Naive B cell (primary cell): ENCODE data around the gene KCNJ3. TPM values are rescaled to one million over a fixed set of nuclear protein-coding genes. Genes with fewer than 3 reads are reported as not detected.

Source experiments
- ATAC-seq, 2 donors: fragments of 150-1000 bp; cut with Tn5 transposase; 2 replicates each; pipeline ENCODE4 v1.10.0; 2021; ENCODE audit warnings: low read depth in 2 of 2, mild to moderate bottlenecking in 2 of 2, moderate library complexity in 2 of 2
- DNase-seq: peaks from one replicate; pipeline ENCODE4 v3.0.0; 2022
- H3K27ac Mint-ChIP-seq, 6 donors: one replicate each; pipeline ENCODE4 v1.8.0; 2020 to 2022; ENCODE audit warnings: mild to moderate bottlenecking in 6 of 6, mixed read lengths in 6 of 6, moderate library complexity in 5 of 6, inconsistent platforms in 2 of 6
- H3K27me3 Mint-ChIP-seq, 3 donors: one replicate each; pipeline ENCODE4 v1.8.0; 2021 to 2022; ENCODE audit warnings: mixed read lengths in 3 of 3, mild to moderate bottlenecking in 1 of 3
- H3K36me3 Mint-ChIP-seq, 2 donors: one replicate each; pipeline ENCODE4 v1.8.0; 2020 to 2022; ENCODE audit warnings: mixed read lengths in 2 of 2, inconsistent platforms in 1 of 2, mild to moderate bottlenecking in 1 of 2
- H3K4me1 Mint-ChIP-seq, 3 donors: one replicate each; pipeline ENCODE4 v1.8.0; 2020 to 2022; ENCODE audit warnings: mixed read lengths in 3 of 3, inconsistent platforms in 1 of 3, mild to moderate bottlenecking in 1 of 3, moderate library complexity in 1 of 3
- H3K4me3 Mint-ChIP-seq, 8 donors: one replicate each; pipeline ENCODE4 v1.8.0; 2020 to 2022; ENCODE audit warnings: mild to moderate bottlenecking in 8 of 8, mixed read lengths in 8 of 8, moderate library complexity in 8 of 8, inconsistent platforms in 2 of 8
- H3K9me3 Mint-ChIP-seq, 7 donors: one replicate each; pipeline ENCODE4 v1.8.0; 2020 to 2022; ENCODE audit warnings: mixed read lengths in 7 of 7, mild to moderate bottlenecking in 5 of 7, inconsistent platforms in 2 of 7, moderate library complexity in 1 of 7
- polyA plus RNA-seq, 6 donors: library from polyadenylated mRNA; unstranded; fragments of 300-500 nt; fragmentation: Illumina TruSeq; gene quantifications; one replicate each; pipeline ENCODE4 v1.2.3, GENCODE V29; 2021; ENCODE audit warnings: low read depth in 6 of 6

The KCNJ3 gene, protein sequence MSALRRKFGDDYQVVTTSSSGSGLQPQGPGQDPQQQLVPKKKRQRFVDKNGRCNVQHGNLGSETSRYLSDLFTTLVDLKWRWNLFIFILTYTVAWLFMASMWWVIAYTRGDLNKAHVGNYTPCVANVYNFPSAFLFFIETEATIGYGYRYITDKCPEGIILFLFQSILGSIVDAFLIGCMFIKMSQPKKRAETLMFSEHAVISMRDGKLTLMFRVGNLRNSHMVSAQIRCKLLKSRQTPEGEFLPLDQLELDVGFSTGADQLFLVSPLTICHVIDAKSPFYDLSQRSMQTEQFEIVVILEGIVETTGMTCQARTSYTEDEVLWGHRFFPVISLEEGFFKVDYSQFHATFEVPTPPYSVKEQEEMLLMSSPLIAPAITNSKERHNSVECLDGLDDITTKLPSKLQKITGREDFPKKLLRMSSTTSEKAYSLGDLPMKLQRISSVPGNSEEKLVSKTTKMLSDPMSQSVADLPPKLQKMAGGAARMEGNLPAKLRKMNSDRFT
- not detected for polyA plus RNA-seq

DNA sequence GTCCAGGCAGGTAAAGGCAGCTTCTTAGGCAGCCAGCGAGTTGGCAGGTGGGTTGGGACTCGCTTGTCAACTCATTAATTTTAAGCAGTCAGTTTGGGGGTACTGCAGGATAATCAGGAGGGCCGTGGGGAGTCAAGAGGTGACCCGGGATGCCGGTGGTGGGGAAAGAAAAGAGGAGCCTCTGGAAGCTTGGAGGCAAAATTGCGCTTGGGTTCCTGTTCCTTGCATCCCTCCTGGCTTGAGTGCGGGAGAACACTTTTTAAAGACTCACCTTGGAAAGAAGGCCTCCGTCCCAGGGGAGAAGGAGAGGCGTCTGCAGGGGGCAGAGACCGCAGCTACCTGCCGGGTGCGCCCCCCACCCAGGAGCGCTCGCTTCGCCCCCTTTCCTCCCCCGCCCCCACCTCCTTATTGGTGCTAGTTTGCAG, at the start of gene KCNJ3:
KCNJ3 (plus strand) TSS at position 400 of the 425 bp plus-strand sequence. CDS start 81 bp downstream, outside the sequence.
- Mint-ChIP-seq H3K4me1 (peaks cover 0 to 9% (median 4%) of the 10 kb centered on the region in 3 donors), H3K4me3 (peak within 1 kb of the TSS in 4 of 8 donors; percentile 11 to 65 (median 55)), H3K36me3 (peaks cover 0 to 11% of the 10 kb centered on the region in 2 donors), H3K9me3 (peaks cover 0 to 8% (median 4%) of the 10 kb centered on the region in 7 donors), H3K27me3 (peaks cover 34 to 38% (median 37%) of the 10 kb centered on the region in 3 donors), H3K27ac (peak within 1 kb of the TSS in 1 of 6 donors; percentile 29)
- no peak for ATAC-seq
- DNase-seq, result no peak

DNA sequence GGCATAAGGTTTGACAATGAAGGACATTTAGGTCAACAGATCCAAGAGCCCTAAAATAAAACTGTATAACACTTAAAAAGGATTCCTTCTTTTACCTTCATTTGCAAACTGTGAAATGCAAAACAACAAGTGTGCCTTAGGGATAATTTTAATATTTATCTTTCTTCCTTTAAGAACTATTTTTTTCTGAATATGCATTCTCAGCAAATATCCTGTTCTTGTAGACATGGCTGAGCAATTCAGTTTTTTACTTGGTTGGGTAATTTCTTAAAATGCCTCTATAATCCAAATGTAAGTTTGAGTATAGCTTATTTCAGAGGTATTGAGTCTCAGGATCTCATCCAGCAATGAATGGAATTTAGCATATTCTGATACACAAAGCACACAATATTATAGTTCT, 43.0 kb upstream of the KCNJ3 start:
- Mint-ChIP-seq H3K36me3 (no peaks in the 10 kb centered on the region), H3K27me3 (no peaks in the 10 kb centered on the region), H3K9me3 (peaks cover 0 to 2% (median 0%) of the 10 kb centered on the region in 7 donors), H3K4me1 (no peaks in the 10 kb centered on the region), H3K27ac (no peak overlapping the region), H3K4me3 (no peak overlapping the region)
- DNase-seq (no peak), ATAC-seq (no peak)

DNA sequence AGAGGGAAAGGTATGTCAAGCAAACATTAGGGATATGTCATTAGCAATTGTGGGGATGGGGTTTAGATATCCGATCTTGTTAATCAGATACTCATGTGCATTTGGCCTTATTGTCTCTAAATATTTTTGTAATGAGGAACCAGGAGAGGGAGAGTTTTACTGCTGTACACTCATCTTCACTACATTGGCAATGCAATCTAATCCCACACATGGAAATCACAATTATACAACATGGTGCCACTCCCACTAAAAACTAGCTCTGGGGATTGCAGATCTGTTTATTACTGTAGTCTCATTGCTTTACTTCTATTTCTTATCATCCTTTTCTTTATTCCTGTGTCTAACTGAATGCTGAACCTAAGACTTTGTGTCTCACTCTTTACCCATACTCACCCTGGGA, 39.6 kb upstream of the KCNJ3 start:
- Mint-ChIP-seq H3K27ac (no peak overlapping the region), H3K36me3 (no peaks in the 10 kb centered on the region), H3K27me3 (no peaks in the 10 kb centered on the region), H3K4me1 (no peaks in the 10 kb centered on the region), H3K4me3 (no peak overlapping the region), H3K9me3 (peaks cover 0 to 4% (median 0%) of the 10 kb centered on the region in 7 donors)
- DNase-seq (no peak), ATAC-seq (no peak)

DNA sequence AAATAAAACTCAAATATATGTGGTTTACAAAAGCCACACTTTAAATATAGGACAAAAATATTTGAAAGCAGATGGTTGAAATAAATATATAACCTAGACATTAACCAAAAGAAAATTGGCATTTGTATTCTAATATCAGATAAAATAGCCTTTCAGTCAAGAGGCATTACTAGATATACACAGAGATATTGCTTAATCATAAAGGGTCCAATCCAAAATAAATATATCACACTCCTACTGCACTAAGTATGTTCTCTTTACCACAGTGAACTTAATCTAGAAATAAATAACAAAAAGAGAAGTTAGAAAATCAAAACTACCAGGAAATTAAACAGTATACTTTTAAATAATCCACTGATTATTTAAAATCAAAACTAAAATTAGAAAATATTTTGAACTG, 34.2 kb upstream of the KCNJ3 start:
- Mint-ChIP-seq H3K36me3 (no peaks in the 10 kb centered on the region), H3K27ac (no peak overlapping the region), H3K9me3 (peaks cover 0 to 4% (median 0%) of the 10 kb centered on the region in 7 donors), H3K4me1 (no peaks in the 10 kb centered on the region), H3K4me3 (no peak overlapping the region), H3K27me3 (no peaks in the 10 kb centered on the region)
- ATAC-seq (no peak), DNase-seq (no peak)

DNA sequence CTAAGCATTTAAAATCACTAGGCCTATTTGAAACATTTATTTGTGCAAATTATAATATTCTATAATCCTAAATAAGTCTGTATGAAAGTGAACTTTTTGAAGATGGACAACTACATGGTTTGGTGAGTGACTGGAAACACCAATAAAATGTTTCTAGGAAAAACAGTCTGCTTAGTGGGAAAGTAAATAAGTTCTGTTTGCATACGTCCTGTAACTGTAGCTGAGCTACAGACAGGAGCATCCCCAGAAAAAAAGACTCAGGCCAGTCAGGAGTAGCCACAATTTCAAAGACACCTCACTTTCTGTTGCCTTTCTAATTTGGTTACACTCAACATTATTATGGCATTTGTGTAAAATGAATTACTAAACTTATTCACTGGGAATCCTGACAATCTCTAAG, 28.4 kb upstream of the KCNJ3 start:
- ATAC-seq (no peak), DNase-seq (no peak)
- no peaks in the 10 kb centered on the region for H3K27me3 Mint-ChIP-seq
- peaks cover 0 to 8% (median 0%) of the 10 kb centered on the region in 7 donors for H3K9me3 Mint-ChIP-seq
- no peak overlapping the region for H3K27ac Mint-ChIP-seq
- H3K4me3 Mint-ChIP-seq, result no peak overlapping the region
- H3K36me3 Mint-ChIP-seq, result no peaks in the 10 kb centered on the region
- H3K4me1 Mint-ChIP-seq, result no peaks in the 10 kb centered on the region

DNA sequence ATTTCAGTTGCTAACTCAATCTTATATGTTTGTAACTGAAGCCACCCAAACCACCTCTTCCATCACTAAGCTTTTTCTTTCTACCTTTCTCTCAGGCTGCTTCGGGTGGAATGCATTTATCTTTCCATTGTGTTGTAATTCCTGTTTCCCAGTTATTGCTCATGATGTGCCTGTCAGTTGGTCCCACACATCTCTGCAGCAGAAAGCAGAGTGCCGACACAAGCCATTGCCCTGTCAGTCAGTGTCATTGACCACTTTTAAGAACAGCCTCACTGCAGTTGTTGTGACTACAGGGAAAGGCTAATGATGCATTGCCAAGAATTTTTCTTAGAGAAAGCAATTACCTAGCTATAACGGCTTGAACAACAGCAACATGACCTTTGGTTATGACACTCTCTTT, 24.8 kb upstream of the KCNJ3 start:
- no peak for ATAC-seq
- H3K27ac Mint-ChIP-seq, result no peak overlapping the region

DNA sequence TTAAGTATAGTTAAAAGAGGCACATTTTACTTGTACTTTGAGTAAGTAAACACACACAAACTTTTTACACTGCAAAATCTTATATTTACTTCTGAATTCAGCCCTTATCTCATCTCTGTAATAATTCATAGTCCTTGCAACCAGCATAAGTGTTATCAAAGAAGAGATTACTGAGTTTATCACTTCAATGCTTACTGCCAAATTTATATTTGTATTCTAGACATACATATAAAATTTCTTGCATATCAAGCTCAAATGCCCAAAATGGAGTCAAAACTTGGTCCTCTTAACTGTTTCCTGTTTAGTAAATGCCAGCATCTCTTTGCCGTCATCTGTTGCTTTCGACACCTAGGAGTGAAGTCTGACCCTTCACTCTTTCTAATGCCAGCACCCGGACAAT, 21.1 kb upstream of the KCNJ3 start:
- no peaks in the 10 kb centered on the region for H3K27me3 Mint-ChIP-seq
- ATAC-seq (no peak), DNase-seq (no peak)
- H3K27ac Mint-ChIP-seq, result no peak overlapping the region
- no peaks in the 10 kb centered on the region for H3K36me3 Mint-ChIP-seq
- peaks cover 0 to 16% (median 3%) of the 10 kb centered on the region in 7 donors for H3K9me3 Mint-ChIP-seq
- H3K4me3 Mint-ChIP-seq, result no peak overlapping the region
- H3K4me1 Mint-ChIP-seq, result no peaks in the 10 kb centered on the region

More for the DNA sequence above, 24.8 kb upstream of the KCNJ3 start:
- no peaks in the 10 kb centered on the region for H3K36me3 Mint-ChIP-seq
- no peaks in the 10 kb centered on the region for H3K27me3 Mint-ChIP-seq
- H3K4me1 Mint-ChIP-seq, result no peaks in the 10 kb centered on the region
- no peak overlapping the region for H3K4me3 Mint-ChIP-seq
- H3K9me3 Mint-ChIP-seq, result peaks cover 0 to 15% (median 0%) of the 10 kb centered on the region in 7 donors
- DNase-seq, result no peak

DNA sequence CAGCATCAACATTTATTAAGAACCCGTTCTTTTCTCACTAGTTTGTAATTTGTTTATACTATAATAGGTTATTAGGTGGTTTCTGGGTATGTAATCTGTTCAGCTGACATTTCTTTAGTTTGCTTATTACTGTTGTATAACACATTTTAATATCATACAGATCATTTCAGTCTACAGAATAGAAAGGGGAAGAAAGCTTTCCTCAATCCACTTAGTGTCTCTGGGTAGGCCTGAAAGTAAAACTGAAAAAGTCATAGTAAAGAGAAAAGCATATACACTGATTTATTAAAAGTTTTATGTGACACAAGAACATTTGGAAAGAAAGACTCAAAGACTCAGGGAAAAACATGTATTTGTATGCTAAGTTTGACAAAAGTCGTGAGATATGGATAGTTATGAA, 16.8 kb upstream of the KCNJ3 start:
- H3K4me1 Mint-ChIP-seq, result no peaks in the 10 kb centered on the region
- peaks cover 0 to 17% (median 3%) of the 10 kb centered on the region in 7 donors for H3K9me3 Mint-ChIP-seq
- DNase-seq (no peak), ATAC-seq (no peak)
- H3K27ac Mint-ChIP-seq, result no peak overlapping the region
- H3K36me3 Mint-ChIP-seq, result no peaks in the 10 kb centered on the region
- no peaks in the 10 kb centered on the region for H3K27me3 Mint-ChIP-seq
- H3K4me3 Mint-ChIP-seq, result no peak overlapping the region

DNA sequence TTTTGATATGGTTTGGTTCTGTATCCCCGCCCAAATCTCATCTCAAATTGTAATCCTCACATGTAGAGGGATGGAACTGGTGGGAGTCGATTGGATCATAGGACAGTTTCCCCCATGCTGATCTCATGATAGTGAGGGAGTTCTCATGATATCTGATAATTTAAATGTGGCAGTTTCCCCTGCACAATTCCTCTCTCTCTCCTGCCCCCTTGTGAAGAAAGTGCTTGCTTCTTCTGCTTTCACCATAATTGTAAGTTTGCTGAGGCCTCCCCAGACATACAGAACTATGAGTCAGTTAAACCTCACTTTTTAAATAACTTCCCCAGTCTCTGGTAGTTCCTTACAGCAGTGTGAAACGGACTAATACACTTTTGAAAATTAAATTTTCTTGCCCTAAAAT, 12.3 kb upstream of the KCNJ3 start:
- ATAC-seq, result no peak
- Mint-ChIP-seq H3K27me3 (no peaks in the 10 kb centered on the region), H3K36me3 (no peaks in the 10 kb centered on the region), H3K27ac (no peak overlapping the region), H3K4me1 (no peaks in the 10 kb centered on the region), H3K9me3 (peaks cover 0 to 11% (median 2%) of the 10 kb centered on the region in 7 donors), H3K4me3 (no peak overlapping the region)
- no peak for DNase-seq

DNA sequence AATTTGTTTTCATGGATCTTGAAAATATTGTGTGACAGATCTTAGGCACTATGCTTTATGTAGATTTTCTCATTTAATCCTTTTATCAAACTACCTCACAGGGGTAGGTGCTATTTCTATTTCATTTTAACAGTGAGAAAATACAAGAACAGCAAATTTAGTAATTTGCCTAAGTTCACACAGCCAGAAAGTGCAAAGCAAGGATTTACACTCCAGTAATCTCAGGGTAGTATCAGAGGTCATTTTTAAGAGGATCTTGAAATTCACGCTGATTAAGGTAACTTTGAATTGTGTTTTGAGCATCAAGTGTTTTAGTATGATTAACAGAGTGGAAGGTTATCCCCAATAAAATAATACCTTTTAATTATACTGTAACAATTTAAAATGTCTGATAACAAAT, 10.1 kb upstream of the KCNJ3 start:
- Mint-ChIP-seq H3K36me3 (no peaks in the 10 kb centered on the region), H3K27ac (no peak overlapping the region)

DNA sequence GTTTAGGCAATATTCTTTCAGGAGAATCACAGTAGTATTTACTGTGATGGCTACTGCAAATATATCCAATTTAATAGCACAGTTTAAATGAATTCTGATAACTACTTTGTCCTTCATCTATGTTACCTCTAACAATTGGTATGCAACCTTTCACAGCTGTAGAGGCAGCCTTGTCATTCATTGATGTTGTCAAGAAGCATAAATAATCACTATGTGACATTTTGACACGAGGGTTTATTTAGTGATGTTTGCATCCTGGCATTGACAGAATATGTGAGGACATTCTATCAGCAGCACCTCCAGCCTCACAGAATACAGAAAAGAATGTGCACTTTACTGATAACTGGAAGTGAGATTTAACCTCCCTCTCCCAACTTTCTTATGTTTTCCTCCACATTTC, 9.3 kb upstream of the KCNJ3 start:
- no peaks in the 10 kb centered on the region for H3K36me3 Mint-ChIP-seq

More for the DNA sequence above, 10.1 kb upstream of the KCNJ3 start:
- H3K4me1 Mint-ChIP-seq, result no peaks in the 10 kb centered on the region
- no peak for ATAC-seq
- peaks cover 0 to 9% (median 0%) of the 10 kb centered on the region in 7 donors for H3K9me3 Mint-ChIP-seq
- no peak for DNase-seq
- no peak overlapping the region for H3K4me3 Mint-ChIP-seq
- H3K27me3 Mint-ChIP-seq, result no peaks in the 10 kb centered on the region

DNA sequence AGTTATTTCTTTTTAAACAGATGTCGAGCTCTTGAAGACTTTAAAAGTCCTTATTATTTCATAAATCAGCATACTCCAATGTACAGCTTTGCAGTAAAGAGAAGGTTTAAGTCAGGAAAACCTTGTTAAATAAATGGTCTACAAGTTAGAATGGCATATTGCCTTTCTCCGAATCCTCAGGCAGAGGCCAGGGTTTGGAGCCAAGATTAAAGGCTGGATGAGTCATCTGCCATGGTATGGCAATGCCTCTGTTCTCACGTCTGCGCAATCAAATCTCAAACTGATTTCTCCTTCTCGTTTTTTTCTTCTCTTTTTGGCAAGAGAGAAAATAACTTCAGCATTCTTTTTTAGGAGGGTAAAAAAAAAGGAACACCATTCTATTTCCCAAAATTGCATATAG, 5.6 kb upstream of the KCNJ3 start:
- peaks cover 15 to 24% (median 23%) of the 10 kb centered on the region in 3 donors for H3K27me3 Mint-ChIP-seq
- peaks cover 0 to 3% (median 0%) of the 10 kb centered on the region in 3 donors for H3K4me1 Mint-ChIP-seq
- H3K36me3 Mint-ChIP-seq, result no peaks in the 10 kb centered on the region
- ATAC-seq (no peak), DNase-seq (no peak)
- peaks cover 0 to 5% (median 0%) of the 10 kb centered on the region in 7 donors for H3K9me3 Mint-ChIP-seq
- H3K4me3 Mint-ChIP-seq, result no peak overlapping the region
- H3K27ac Mint-ChIP-seq, result no peak overlapping the region

More for the DNA sequence above, 9.3 kb upstream of the KCNJ3 start:
- no peaks in the 10 kb centered on the region for H3K4me1 Mint-ChIP-seq
- DNase-seq (no peak), ATAC-seq (no peak)
- H3K4me3 Mint-ChIP-seq, result no peak overlapping the region
- H3K27ac Mint-ChIP-seq, result no peak overlapping the region
- H3K9me3 Mint-ChIP-seq, result peaks cover 0 to 9% (median 0%) of the 10 kb centered on the region in 7 donors
- H3K27me3 Mint-ChIP-seq, result peaks cover 0 to under 1% (median 0%) of the 10 kb centered on the region in 3 donors

DNA sequence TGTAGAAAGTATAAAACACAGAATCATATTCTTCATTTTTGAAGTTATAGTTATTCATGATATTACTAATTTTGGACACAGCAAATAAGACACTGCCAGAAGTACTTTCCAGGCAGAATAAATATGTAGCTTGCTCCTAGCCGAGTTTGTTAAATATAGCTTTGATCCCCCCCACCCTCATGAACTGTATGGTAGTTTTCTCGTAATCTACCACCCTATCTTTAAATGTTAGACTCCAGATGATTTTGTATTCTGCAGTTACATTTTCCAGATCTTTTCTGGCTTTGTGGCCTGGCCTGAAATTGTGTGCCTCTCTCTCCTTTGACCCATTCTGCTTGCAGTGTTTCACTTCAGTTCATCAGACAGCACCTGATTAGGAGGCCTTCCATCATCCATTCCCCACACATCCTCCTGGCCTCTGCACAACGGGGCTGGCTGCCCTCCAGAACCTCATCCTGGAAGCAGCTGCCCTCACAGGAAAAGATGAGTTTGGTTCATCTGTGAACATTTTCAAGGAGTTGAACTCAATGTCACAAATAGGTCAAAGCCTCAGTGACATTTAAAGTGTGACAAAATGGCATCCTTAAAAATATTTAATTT, 4.7 kb upstream of the KCNJ3 start:
- no peak overlapping the region for H3K27ac Mint-ChIP-seq
- ATAC-seq (no peak), DNase-seq (no peak)
- peaks cover 0 to 2% of the 10 kb centered on the region in 2 donors for H3K36me3 Mint-ChIP-seq
- H3K4me3 Mint-ChIP-seq, result no peak overlapping the region
- peaks cover 0 to 3% (median under 1%) of the 10 kb centered on the region in 3 donors for H3K4me1 Mint-ChIP-seq
- peaks cover 23 to 26% (median 26%) of the 10 kb centered on the region in 3 donors for H3K27me3 Mint-ChIP-seq
- H3K9me3 Mint-ChIP-seq, result peaks cover 0 to 5% (median under 1%) of the 10 kb centered on the region in 7 donors
